Ovary (tissue), 9 donors: Measurements from ENCODE around the gene GALNT15. TPM values are rescaled to one million over a fixed set of nuclear protein-coding genes. Genes with fewer than 3 reads are reported as not detected.

Experiments used
- DNase-seq, 5 donors: peaks; one replicate each; pipeline ENCODE4 v3.0.0-alpha.2; 2019 to 2020
- H3K27ac ChIP-seq, 2 donors: fragments of 200-600 bp; one replicate each; pipeline versions ENCODE4 v1.5.1 to v1.8.0; 2019 to 2022
- H3K27me3 ChIP-seq: fragments of 200-600 bp; one replicate; pipeline ENCODE4 v1.8.0; 2022
- H3K36me3 ChIP-seq: fragments of 200-600 bp; sonication (generic); one replicate; pipeline ENCODE4 v1.5.1; 2019
- H3K4me1 ChIP-seq: one replicate; pipeline ENCODE4 v1.8.1; 2013; ENCODE audit warnings: mild to moderate bottlenecking, moderate library complexity; ENCODE audit not compliant: insufficient read depth
- H3K4me3 ChIP-seq: fragments of 200-600 bp; sonication (generic); one replicate; pipeline ENCODE4 v1.5.1; 2017
- H3K9me3 ChIP-seq, 2 donors: fragments of 200-600 bp in 1 of 2; sonication (generic) in 1 of 2; one replicate each; pipeline versions ENCODE4 v1.5.1 to v1.8.1; 2013 to 2019; ENCODE audit warnings: mild to moderate bottlenecking in 1 of 2, moderate library complexity in 1 of 2
- CTCF ChIP-seq, 3 donors: fragments of 450-650 bp in 2 of 3; fragments of 200-600 bp in 1 of 3; IDR thresholded peaks; one replicate each; pipeline versions ENCODE4 v1.5.1 to v1.8.0; 2016 to 2022; ENCODE audit warnings: antibody characterized with exemption in 3 of 3, mild to moderate bottlenecking in 1 of 3
- EP300 ChIP-seq: sonication (generic); formaldehyde crosslinking; IDR thresholded peaks from one replicate; pipeline ENCODE4 v1.6.1; 2017; ENCODE audit warnings: antibody characterized with exemption
- POLR2A ChIP-seq: fragments of 450-650 bp; IDR thresholded peaks from one replicate; pipeline ENCODE4 v1.6.1; 2017; ENCODE audit warnings: antibody characterized with exemption, mild to moderate bottlenecking, moderate library complexity
- WGBS, 3 donors: extraction: QIAGEN DNeasy Blood & Tissue Kit in 1 of 3; methylation state at CpG; one replicate each; pipeline versions ENCODE4 v1.1.5 to v1.1.7; 2013 to 2017; 5-methylcytosine and 5-hydroxymethylcytosine counted together
- intact Hi-C, 4 donors: fragments of 100-400 bp; cut with DNase I; formaldehyde crosslinking; loops; one replicate each; pipeline versions ENCODE4 v1.11.0 to v1.15.1; 2022 to 2023
- polyA plus RNA-seq, 2 donors: library from polyadenylated mRNA; stranded (reverse); fragments of 200-250 nt in 1 of 2; fragments of 350-450 nt in 1 of 2; fragmentation: Illumina TruSeq in 1 of 2; extraction: RNeasy Lipid Tissue Mini Kit (QIAGEN cat#74804) in 1 of 2; gene quantifications; one replicate each; pipeline ENCODE4 v1.2.3, GENCODE V29; 2013 to 2014
- total RNA-seq, 7 donors: library from RNA; depleted of rRNA in 2 of 7; stranded (reverse); fragments of >200 nt in 2 of 7; fragmentation: NEBNext Ultra II Directional in 3 of 7; extraction: Animal tissue kit (Norgen Biotek cat#: 25700) in 3 of 7; gene quantifications; one replicate each; pipeline versions ENCODE4 v1.1.0 to v1.2.4, GENCODE V29; 2016 to 2023
- donor health status: DM: no; HTN: no; CAD: no; lungs with moderate emphysema.
- donor health status: DM: no; HTN: no; CAD: no.
- donor health status: Bipolar disorder and iron deficiency.
- donor health status: DM: yes; HTN: yes; CAD: no.
- donor health status: DM: no; HTN: no; CAD: no.
- donor health status: DM: yes; HTN: yes; CAD: no.

Gene GALNT15
- total and polyA plus RNA-seq, 9 donors, result 14.5 to 118 (median 28.5) TPM

- H3K9me3 ChIP-seq, result no peaks in the 10 kb centered on the region
- no peak for DNase-seq
- no peak overlapping the region for H3K27ac ChIP-seq
- H3K36me3 ChIP-seq, result no peaks in the 10 kb centered on the region
- WGBS, 3 donors, result 22 to 50% (median 23%) methylated on average over 2 of the region's 2 CpGs
- H3K27me3 ChIP-seq, result no peaks in the 10 kb centered on the region
- TF ChIP-seq POLR2A (no peak), CTCF (IDR thresholded peaks at IDR 0.05) (no peak), EP300 (no peak)
- intact Hi-C loops, result no loop called here
- H3K4me3 ChIP-seq, result no peak overlapping the region
- peaks cover 1% of the 10 kb centered on the region for H3K4me1 ChIP-seq
Observed at GRCh38 chr3:16224325-16224724, 49.8 kb downstream of the GALNT15 start.

GRCh38 chr3:16227566-16227965 is 53.1 kb downstream of the GALNT15 start:
- Histone ChIP-seq H3K27ac (no peak overlapping the region), H3K36me3 (no peaks in the 10 kb centered on the region), H3K27me3 (no peaks in the 10 kb centered on the region), H3K4me1 (peaks cover 1% of the 10 kb centered on the region), H3K9me3 (no peaks in the 10 kb centered on the region), H3K4me3 (no peak overlapping the region)
- WGBS, 3 donors, result 58 to 81% (median 60%) methylated on average over 1 of the region's 1 CpG
- TF ChIP-seq POLR2A (no peak), EP300 (no peak), CTCF (IDR thresholded peaks at IDR 0.05) (no peak)
- DNase-seq, result no peak
- intact Hi-C loops, result no loop called here

- H3K27me3 ChIP-seq, result no peaks in the 10 kb centered on the region
- no peaks in the 10 kb centered on the region for H3K36me3 ChIP-seq
- TF ChIP-seq CTCF (IDR thresholded peaks at IDR 0.05) (no peak), EP300 (no peak), POLR2A (no peak)
- no peaks in the 10 kb centered on the region for H3K4me1 ChIP-seq
- no peaks in the 10 kb centered on the region for H3K9me3 ChIP-seq
- no peak for DNase-seq
- H3K4me3 ChIP-seq, result no peak overlapping the region
- no peak overlapping the region for H3K27ac ChIP-seq
- intact Hi-C loops, result no loop called here
Observed at GRCh38 chr3:16229681-16230080, 55.2 kb downstream of the GALNT15 start.

GRCh38 chr3:16231983-16232382 is 57.5 kb downstream of the GALNT15 start:
- Histone ChIP-seq H3K27me3 (no peaks in the 10 kb centered on the region), H3K4me1 (no peaks in the 10 kb centered on the region), H3K9me3 (no peaks in the 10 kb centered on the region), H3K4me3 (no peak overlapping the region), H3K27ac (no peak overlapping the region), H3K36me3 (no peaks in the 10 kb centered on the region)
- intact Hi-C loops, result no loop called here
- TF ChIP-seq POLR2A (no peak), EP300 (no peak), CTCF (IDR thresholded peaks at IDR 0.05) (no peak)
- DNase-seq, result no peak
- WGBS, 3 donors, result 96 to 99% (median 96%) methylated on average over 2 of the region's 2 CpGs

GRCh38 chr3:16233806-16234205 is 59.3 kb downstream of the GALNT15 start:
- intact Hi-C loops, result no loop called here
- peaks cover 8% of the 10 kb centered on the region for H3K4me1 ChIP-seq
- no peak for DNase-seq
- H3K36me3 ChIP-seq, result no peaks in the 10 kb centered on the region
- no peaks in the 10 kb centered on the region for H3K9me3 ChIP-seq
- TF ChIP-seq POLR2A, result no peak
- TF ChIP-seq CTCF (IDR thresholded peaks at IDR 0.05), result no peak
- no peak for TF ChIP-seq EP300
- WGBS, 3 donors, result 96 to 100% (median 97%) methylated on average over 1 of the region's 1 CpG
- H3K27ac ChIP-seq, result no peak overlapping the region
- H3K4me3 ChIP-seq, result no peak overlapping the region
- H3K27me3 ChIP-seq, result no peaks in the 10 kb centered on the region
